ENCODE measurements around the gene SLX1B.
"Not testable (repeated sequence)": the region's sequence is repeated elsewhere in the genome, so short reads cannot be mapped to it uniquely, and the experiment has no call there.

SLX1B gene

GRCh38 chr16:29454269-29454668 lies at the start of gene SLX1B, which contains the start of gene BOLA2:
Gene SLX1B, plus strand, starts transcription at chr16:29454533.
Gene BOLA2, minus strand, starts transcription at chr16:29454351. Its CDS starts 98 bp downstream, at chr16:29454253.
- DNase-seq (ENCODE audit: low read depth in 2 of 2): not testable (repeated sequence)

- DNase-seq (ENCODE audit: low read depth in 2 of 2): not testable (repeated sequence)
Measured at GRCh38 chr16:29405249-29405648, 49.1 kb upstream of the SLX1B start.

GRCh38 chr16:29423587-29423986 lies 30.7 kb upstream of the SLX1B start:
- DNase-seq (ENCODE audit: low read depth in 2 of 2): not testable (repeated sequence)

- not testable (repeated sequence) for DNase-seq (ENCODE audit: low read depth in 2 of 2)
Measured at GRCh38 chr16:29425390-29425789, 28.9 kb upstream of the SLX1B start.

GRCh38 chr16:29453754-29454153 lies 579 bp upstream of the SLX1B start:
- DNase-seq (ENCODE audit: low read depth in 2 of 2): not testable (repeated sequence)

- DNase-seq (ENCODE audit: low read depth in 2 of 2): not testable (repeated sequence)
Measured at GRCh38 chr16:29454828-29455227, 495 bp downstream of the SLX1B start.

GRCh38 chr16:29457660-29458059 lies 3.3 kb downstream of the SLX1B start:
- DNase-seq (ENCODE audit: low read depth in 2 of 2): not testable (repeated sequence)

- not testable (repeated sequence) for DNase-seq (ENCODE audit: low read depth in 2 of 2)
Measured at GRCh38 chr16:29459706-29460646, 5.6 kb downstream of the SLX1B start, which contains the start of gene SULT1A4. Gene SULT1A4, plus strand, starts transcription at chr16:29459913. Its CDS starts 1,473 bp downstream, at chr16:29461386.

GRCh38 chr16:29460647-29461030 lies 6.3 kb downstream of the SLX1B start:
- not testable (repeated sequence) for DNase-seq (ENCODE audit: low read depth in 2 of 2)

- DNase-seq (ENCODE audit: low read depth in 2 of 2): not testable (repeated sequence)
Measured at GRCh38 chr16:29465985-29466824, 11.9 kb downstream of the SLX1B start.

- not testable (repeated sequence) for DNase-seq (ENCODE audit: low read depth in 2 of 2)
Measured at GRCh38 chr16:29466904-29467303, 12.6 kb downstream of the SLX1B start.

GRCh38 chr16:29467654-29468366 lies 13.5 kb downstream of the SLX1B start:
- not testable (repeated sequence) for DNase-seq (ENCODE audit: low read depth in 2 of 2)

- peak in 1 of 2 donors; percentile 6 for DNase-seq (ENCODE audit: low read depth in 2 of 2)
Measured at GRCh38 chr16:29469660-29470059, 15.3 kb downstream of the SLX1B start.

- DNase-seq (ENCODE audit: low read depth in 2 of 2): not testable (repeated sequence)
Measured at GRCh38 chr16:29472065-29472464, 17.7 kb downstream of the SLX1B start.

- not testable (repeated sequence) for DNase-seq (ENCODE audit: low read depth in 2 of 2)
Measured at GRCh38 chr16:29482276-29482675, 27.9 kb downstream of the SLX1B start.

GRCh38 chr16:29506308-29506707 lies 52.0 kb downstream of the SLX1B start, which contains the start of gene NPIPB12:
Gene NPIPB12, minus strand, starts transcription at chr16:29506408.
- not testable (repeated sequence) for DNase-seq (ENCODE audit: low read depth in 2 of 2)
